Transverse colon (tissue), 4 donors: ENCODE results near the gene FRYL. TPM values are rescaled to one million over a fixed set of nuclear protein-coding genes. Genes with fewer than 3 reads are reported as not detected.

ENCODE experiments used
- DNase-seq: peaks from one replicate; pipeline ENCODE4 v3.0.0-alpha.2; 2019
- H3K27ac ChIP-seq, 4 donors: fragments of 200-600 bp; sonication (generic); 2 replicates each; pipeline ENCODE4 v1.5.1; 2016 to 2018; ENCODE audit warnings: inconsistent platforms in 4 of 4
- H3K27me3 ChIP-seq: fragments of 200-600 bp; sonication (generic); 2 replicates; pipeline ENCODE4 v1.5.1; 2017; ENCODE audit warnings: inconsistent platforms
- H3K36me3 ChIP-seq, 4 donors: fragments of 200-600 bp; sonication (generic); 2 replicates each; pipeline ENCODE4 v1.5.1; 2017 to 2019; ENCODE audit warnings: inconsistent platforms in 4 of 4
- H3K4me1 ChIP-seq, 4 donors: fragments of 200-600 bp; sonication (generic); 2 replicates each; pipeline ENCODE4 v1.5.1; 2017 to 2020; ENCODE audit warnings: inconsistent platforms in 4 of 4
- H3K4me3 ChIP-seq, 4 donors: fragments of 200-600 bp; sonication (generic); 1 replicate in 1 of 4; 2 replicates in 3 of 4; pipeline versions ENCODE4 v1.5.1 to v1.6.1; 2017 to 2019; ENCODE audit warnings: inconsistent platforms in 4 of 4
- H3K9me3 ChIP-seq, 2 donors: fragments of 200-600 bp; sonication (generic); 2 replicates each; pipeline ENCODE4 v1.5.1; 2017 to 2019; ENCODE audit warnings: inconsistent platforms in 2 of 2
- CTCF ChIP-seq, 5 experiments: fragments of 200-600 bp in 3 of 5; fragments of 450-650 bp in 2 of 5; sonication (generic) in 3 of 5; IDR thresholded peaks; 1 replicate in 2 of 5; 2 replicates in 3 of 5; pipeline ENCODE4 v1.5.1; 2016 to 2017; ENCODE audit warnings: antibody characterized with exemption in 5 of 5, inconsistent platforms in 3 of 5, mild to moderate bottlenecking in 2 of 5, moderate library complexity in 1 of 5
- EP300 ChIP-seq: sonication (generic); formaldehyde crosslinking; IDR thresholded peaks from one replicate; pipeline ENCODE4 v1.6.1; 2017; ENCODE audit warnings: antibody characterized with exemption, low read depth
- POLR2A ChIP-seq: fragments of 450-650 bp; IDR thresholded peaks from one replicate; pipeline ENCODE4 v1.6.1; 2016; ENCODE audit warnings: antibody characterized with exemption, mild to moderate bottlenecking, moderate library complexity
- POLR2AphosphoS5 ChIP-seq, 3 donors: sonication (generic); formaldehyde crosslinking; IDR thresholded peaks; one replicate each; pipeline ENCODE4 v1.6.1; 2016; ENCODE audit warnings: antibody characterized with exemption in 3 of 3
- WGBS, 2 donors: methylation state at CpG; one replicate each; pipeline ENCODE4 v1.1.5; 2018; ENCODE audit warnings: low coverage in 1 of 2; 5-methylcytosine and 5-hydroxymethylcytosine counted together
- in situ Hi-C, 4 donors: fragments of 200-750 bp; cut with MboI; loops; one replicate each; pipeline versions ENCODE4 v1.15.0 to v1.15.1; 2017; ENCODE audit warnings: low sequenced_read_pairs in 3 of 4, low pct_ligation_motif_present in 1 of 4, low pct_unique_long_range_greater_than_20kb in 1 of 4
- intact Hi-C: fragments of 100-400 bp; cut with DNase I; formaldehyde crosslinking; loops from one replicate; pipeline ENCODE4 v1.15.1; 2023; ENCODE audit warnings: low total_unique reads
- total RNA-seq, 4 donors: library from RNA; depleted of rRNA; stranded (reverse); fragments of >200 nt; gene quantifications; one replicate each; pipeline ENCODE4 v1.1.0, GENCODE V29; 2016

FRYL gene
- total RNA-seq, 4 donors from 2014 or later, result 477 to 645 (median 545) TPM

GRCh38 chr4:48571471-48571870 is 208.6 kb downstream of the FRYL start:
- Histone ChIP-seq H3K27ac (no peak overlapping the region), H3K4me3 (no peak overlapping the region), H3K36me3 (peaks cover 0 to 90% (median 45%) of the 10 kb centered on the region in 4 donors), H3K9me3 (no peaks in the 10 kb centered on the region), H3K27me3 (no peaks in the 10 kb centered on the region), H3K4me1 (no peaks in the 10 kb centered on the region)
- TF ChIP-seq POLR2AphosphoS5 (IDR thresholded peaks at IDR 0.05), result no peak
- TF ChIP-seq CTCF (IDR thresholded peaks at IDR 0.05), result no peak
- TF ChIP-seq POLR2A, result no peak
- TF ChIP-seq EP300, result no peak
- WGBS, 2 donors, result 65 to 84% methylated on average over 1 of the region's 1 CpG
- in situ Hi-C loops (loop anchor here in 2 of 4 donors (10.0 kb wide), 2 partner anchors 383 to 393 kb away; no protein-coding TSS in a partner anchor), intact Hi-C loops (no loop called here)
- DNase-seq, result no peak

- Histone ChIP-seq H3K36me3 (peaks cover 0 to 92% (median 46%) of the 10 kb centered on the region in 4 donors), H3K27me3 (no peaks in the 10 kb centered on the region), H3K9me3 (no peaks in the 10 kb centered on the region), H3K4me1 (no peaks in the 10 kb centered on the region), H3K27ac (no peak overlapping the region), H3K4me3 (no peak overlapping the region)
- DNase-seq, result no peak
- in situ Hi-C loops (loop anchor here in 2 of 4 donors (10.0 kb wide), 2 partner anchors 384 to 394 kb away; no protein-coding TSS in a partner anchor), intact Hi-C loops (no loop called here)
- TF ChIP-seq CTCF (IDR thresholded peaks at IDR 0.05) (no peak), POLR2AphosphoS5 (IDR thresholded peaks at IDR 0.05) (no peak), POLR2A (no peak), EP300 (no peak)
- 92 to 96% methylated on average over 9 of the region's 9 CpGs for WGBS, 2 donors
Measured at GRCh38 chr4:48570646-48571220, 209.3 kb downstream of the FRYL start.

GRCh38 chr4:48566034-48566384 is 214.1 kb downstream of the FRYL start:
- DNase-seq, result no peak
- Histone ChIP-seq H3K27me3 (no peaks in the 10 kb centered on the region), H3K4me1 (no peaks in the 10 kb centered on the region), H3K9me3 (no peaks in the 10 kb centered on the region), H3K36me3 (peaks cover 0 to 92% (median 46%) of the 10 kb centered on the region in 4 donors), H3K27ac (no peak overlapping the region), H3K4me3 (no peak overlapping the region)
- intact Hi-C loops (no loop called here), in situ Hi-C loops (no loop called here)
- no peak for TF ChIP-seq POLR2A
- TF ChIP-seq CTCF (IDR thresholded peaks at IDR 0.05), result no peak
- no peak for TF ChIP-seq POLR2AphosphoS5 (IDR thresholded peaks at IDR 0.05)
- no peak for TF ChIP-seq EP300
- 61 to 88% methylated on average over 2 to 3 of the region's 3 CpGs for WGBS, 2 donors

GRCh38 chr4:48565362-48566033 is 214.6 kb downstream of the FRYL start:
- no peak overlapping the region for H3K4me3 ChIP-seq
- H3K27ac ChIP-seq, result no peak overlapping the region
- H3K27me3 ChIP-seq, result no peaks in the 10 kb centered on the region
- H3K9me3 ChIP-seq, result no peaks in the 10 kb centered on the region
- intact Hi-C loops (no loop called here), in situ Hi-C loops (no loop called here)
- WGBS, 2 donors, result 89 to 91% methylated on average over 5 of the region's 5 CpGs
- peaks cover 0 to 92% (median 46%) of the 10 kb centered on the region in 4 donors for H3K36me3 ChIP-seq
- TF ChIP-seq CTCF (IDR thresholded peaks at IDR 0.05) (no peak), POLR2A (no peak), EP300 (no peak), POLR2AphosphoS5 (IDR thresholded peaks at IDR 0.05) (no peak)
- no peak for DNase-seq
- H3K4me1 ChIP-seq, result no peaks in the 10 kb centered on the region
